HEK293 (cell line): ENCODE measurements around the gene C1QL4.

Source experiments
- ATF2 ChIP-seq: fragments of 450-650 bp; formaldehyde crosslinking; IDR thresholded peaks from 2 replicates; pipeline ENCODE4 v1.5.1; 2016; ENCODE audit warnings: missing biosample characterization, missing genetic modification characterization, low read depth
- BCL11A ChIP-seq: fragments of 450-650 bp; formaldehyde crosslinking; IDR thresholded peaks from 2 replicates; pipeline ENCODE4 v1.5.1; 2016; ENCODE audit warnings: low read depth, missing biosample characterization, missing genetic modification characterization
- KLF16 ChIP-seq: fragments of 450-650 bp; formaldehyde crosslinking; IDR thresholded peaks from 2 replicates; pipeline ENCODE4 v1.5.1; 2017; ENCODE audit warnings: missing biosample characterization, missing genetic modification characterization
- OSR2 ChIP-seq: fragments of 450-650 bp; formaldehyde crosslinking; IDR thresholded peaks from 2 replicates; pipeline ENCODE4 v1.5.1; 2016; ENCODE audit warnings: missing biosample characterization, missing genetic modification characterization
- OVOL3 ChIP-seq: fragments of 450-650 bp; formaldehyde crosslinking; IDR thresholded peaks from 2 replicates; pipeline ENCODE4 v1.5.1; 2016; ENCODE audit warnings: missing biosample characterization, missing genetic modification characterization
- PRDM4 ChIP-seq: fragments of 450-650 bp; formaldehyde crosslinking; IDR thresholded peaks from 2 replicates; pipeline ENCODE4 v1.5.1; 2017; ENCODE audit warnings: missing biosample characterization, missing genetic modification characterization
- SCRT1 ChIP-seq: fragments of 450-650 bp; formaldehyde crosslinking; IDR thresholded peaks from 2 replicates; pipeline ENCODE4 v1.5.1; 2016; ENCODE audit warnings: missing biosample characterization, missing genetic modification characterization, borderline replicate concordance
- ZBTB1 ChIP-seq: fragments of 450-650 bp; formaldehyde crosslinking; IDR thresholded peaks from 2 replicates; pipeline ENCODE4 v1.5.1; 2016; ENCODE audit warnings: missing biosample characterization, missing genetic modification characterization
- ZBTB10 ChIP-seq: fragments of 450-650 bp; formaldehyde crosslinking; IDR thresholded peaks from 2 replicates; pipeline ENCODE4 v1.5.1; 2016; ENCODE audit warnings: missing biosample characterization, missing genetic modification characterization
- ZBTB48 ChIP-seq: fragments of 450-650 bp; formaldehyde crosslinking; IDR thresholded peaks from 2 replicates; pipeline ENCODE4 v1.5.1; 2016; ENCODE audit warnings: missing biosample characterization, missing genetic modification characterization
- ZIC2 ChIP-seq: fragments of 450-650 bp; formaldehyde crosslinking; IDR thresholded peaks from 2 replicates; pipeline ENCODE4 v1.5.1; 2016; ENCODE audit warnings: missing biosample characterization, missing genetic modification characterization
- ZNF155 ChIP-seq: fragments of 450-650 bp; formaldehyde crosslinking; IDR thresholded peaks from 2 replicates; pipeline ENCODE4 v1.5.1; 2016; ENCODE audit warnings: missing biosample characterization, missing genetic modification characterization
- ZNF174 ChIP-seq: fragments of 450-650 bp; formaldehyde crosslinking; IDR thresholded peaks from 2 replicates; pipeline ENCODE4 v1.5.0; 2017; ENCODE audit warnings: missing biosample characterization, mild to moderate bottlenecking, missing genetic modification characterization
- ZNF18 ChIP-seq: fragments of 450-650 bp; formaldehyde crosslinking; IDR thresholded peaks from 2 replicates; pipeline ENCODE4 v1.5.1; 2016; ENCODE audit warnings: missing biosample characterization, missing genetic modification characterization
- ZNF2 ChIP-seq: fragments of 450-650 bp; formaldehyde crosslinking; IDR thresholded peaks from 2 replicates; pipeline ENCODE4 v1.5.1; 2016; ENCODE audit warnings: missing biosample characterization, missing genetic modification characterization
- ZNF292 ChIP-seq: fragments of 450-650 bp; formaldehyde crosslinking; IDR thresholded peaks from 2 replicates; pipeline ENCODE4 v1.5.1; 2016; ENCODE audit warnings: low read depth, missing biosample characterization, missing genetic modification characterization, borderline replicate concordance
- ZNF302 ChIP-seq: fragments of 450-650 bp; formaldehyde crosslinking; IDR thresholded peaks from 2 replicates; pipeline ENCODE4 v1.5.1; 2016; ENCODE audit warnings: missing biosample characterization, missing genetic modification characterization, low read depth
- ZNF350 ChIP-seq: fragments of 450-650 bp; formaldehyde crosslinking; IDR thresholded peaks from 2 replicates; pipeline ENCODE4 v1.5.0; 2017; ENCODE audit warnings: missing biosample characterization, mild to moderate bottlenecking, missing genetic modification characterization
- ZNF501 ChIP-seq: fragments of 450-650 bp; formaldehyde crosslinking; IDR thresholded peaks from 2 replicates; pipeline ENCODE4 v1.5.1; 2016; ENCODE audit warnings: missing biosample characterization, missing genetic modification characterization
- ZNF521 ChIP-seq: fragments of 450-650 bp; formaldehyde crosslinking; IDR thresholded peaks from 2 replicates; pipeline ENCODE4 v1.5.1; 2017; ENCODE audit warnings: missing biosample characterization, mild to moderate bottlenecking, missing genetic modification characterization
- ZNF555 ChIP-seq: fragments of 450-650 bp; formaldehyde crosslinking; conservative IDR thresholded peaks from 2 replicates; pipeline ENCODE4 v1.5.1; 2017; ENCODE audit warnings: missing biosample characterization, mild to moderate bottlenecking, missing genetic modification characterization, inconsistent platforms
- ZNF580 ChIP-seq: fragments of 450-650 bp; formaldehyde crosslinking; IDR thresholded peaks from 2 replicates; pipeline ENCODE4 v1.5.1; 2016; ENCODE audit warnings: missing biosample characterization, missing genetic modification characterization
- ZNF704 ChIP-seq: fragments of 450-650 bp; formaldehyde crosslinking; IDR thresholded peaks from 2 replicates; pipeline ENCODE4 v1.5.1; 2016; ENCODE audit warnings: missing biosample characterization, missing genetic modification characterization
- ZNF776 ChIP-seq: fragments of 450-650 bp; formaldehyde crosslinking; IDR thresholded peaks from 2 replicates; pipeline ENCODE4 v1.5.0; 2017; ENCODE audit warnings: missing biosample characterization, missing genetic modification characterization, borderline replicate concordance
- ZNF785 ChIP-seq: fragments of 450-650 bp; formaldehyde crosslinking; IDR thresholded peaks from 2 replicates; pipeline ENCODE4 v1.5.1; 2016; ENCODE audit warnings: missing biosample characterization, missing genetic modification characterization
- ZSCAN4 ChIP-seq: fragments of 450-650 bp; formaldehyde crosslinking; IDR thresholded peaks from 2 replicates; pipeline ENCODE4 v1.5.1; 2017; ENCODE audit warnings: missing biosample characterization, missing genetic modification characterization
- ZSCAN5A ChIP-seq: fragments of 450-650 bp; formaldehyde crosslinking; IDR thresholded peaks from 2 replicates; pipeline ENCODE4 v1.5.1; 2016; ENCODE audit warnings: missing biosample characterization, missing genetic modification characterization

Gene C1QL4

GRCh38 chr12:49322708-49323523 lies 14.1 kb downstream of the C1QL4 start, which contains the start of gene TROAP (continued):
- no peak for TF ChIP-seq ZSCAN5A (tag by site-specific recombination)
- no peak for TF ChIP-seq ZNF302 (tag by site-specific recombination)
- no peak for TF ChIP-seq SCRT1 (tag by site-specific recombination)
- TF ChIP-seq ZBTB1 (tag by site-specific recombination) = no peak
- no peak for TF ChIP-seq ZNF350 (tag by site-specific recombination)
- peak; percentile 62 for TF ChIP-seq ZBTB48 (tag by site-specific recombination)
- TF ChIP-seq ZNF292 (tag by site-specific recombination) = no peak
- no peak for TF ChIP-seq PRDM4 (tag by site-specific recombination)
- no peak for TF ChIP-seq ZBTB10
- no peak for TF ChIP-seq ZNF174 (tag by site-specific recombination)
- peak; percentile 39; the same call in 1 of the 2 replicates for TF ChIP-seq KLF16
- TF ChIP-seq ZNF501 (tag by site-specific recombination) = no peak; the same call in 1 of the 2 replicates
- no peak for TF ChIP-seq ZNF785
- TF ChIP-seq ZNF776 (tag by site-specific recombination) = no peak
- peak; percentile 74 for TF ChIP-seq ZNF2
- TF ChIP-seq ZNF704 (tag by site-specific recombination) = no peak
- TF ChIP-seq ZNF18 (tag by site-specific recombination) = no peak; the same call in 1 of the 2 replicates
- 0 out of 2 replicates have a peak, but pooled peaks have one; percentile 37 for TF ChIP-seq ZNF580 (tag by site-specific recombination)
- TF ChIP-seq OSR2 (tag by site-specific recombination) = no peak
- no peak for TF ChIP-seq OVOL3
- TF ChIP-seq ZNF155 (tag by site-specific recombination) = no peak
- TF ChIP-seq ZSCAN4 = no peak
- no peak for TF ChIP-seq ZIC2 (tag by site-specific recombination)
- TF ChIP-seq ZNF521 (tag by site-specific recombination) = no peak
- no peak for TF ChIP-seq BCL11A
- TF ChIP-seq ATF2 (tag by site-specific recombination) = no peak
- TF ChIP-seq ZNF555 (tag by site-specific recombination) = no peak
